T-helper 2 cell treated with Interferon-gamma antibody and Interleukin-4, amounts not matched to agents 5 μg/mL and 100 μg/mL, for 36 hours (primary cell): Measurements from ENCODE around the gene NUTM2E.
"Not testable (repeated sequence)": the region's sequence is repeated elsewhere in the genome, so short reads cannot be mapped to it uniquely, and the experiment has no call there.

Experiments
- DNase-seq: peaks from one replicate; pipeline ENCODE4 v3.0.0; 2021; ENCODE audit warnings: low spot score
- H3K27ac Mint-ChIP-seq: one replicate; pipeline ENCODE4 v1.8.0; 2021; ENCODE audit warnings: mild to moderate bottlenecking, mixed read lengths
- H3K27me3 Mint-ChIP-seq: one replicate; pipeline ENCODE4 v1.8.0; 2021; ENCODE audit warnings: low read depth, mixed read lengths
- H3K36me3 Mint-ChIP-seq: one replicate; pipeline ENCODE4 v1.8.0; 2021; ENCODE audit warnings: low read depth, mixed read lengths
- H3K4me1 Mint-ChIP-seq: one replicate; pipeline ENCODE4 v1.8.0; 2021; ENCODE audit warnings: low read depth, mixed read lengths
- H3K4me3 Mint-ChIP-seq: one replicate; pipeline ENCODE4 v1.8.0; 2022; ENCODE audit warnings: mild to moderate bottlenecking, moderate library complexity, mixed read lengths
- H3K9me3 Mint-ChIP-seq: one replicate; pipeline ENCODE4 v1.8.0; 2021; ENCODE audit warnings: mixed read lengths

Gene NUTM2E, protein sequence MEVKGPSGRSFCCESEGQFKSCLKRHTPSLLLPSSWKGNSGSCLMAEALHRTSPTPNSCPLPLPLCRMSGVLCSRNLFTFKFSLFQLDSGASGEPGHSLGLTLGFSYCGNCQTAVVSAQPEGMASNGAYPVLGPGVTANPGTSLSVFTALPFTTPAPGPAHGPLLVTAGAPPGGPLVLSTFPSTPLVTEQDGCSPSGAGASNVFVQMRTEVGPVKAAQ (N-terminal part only)

DNA sequence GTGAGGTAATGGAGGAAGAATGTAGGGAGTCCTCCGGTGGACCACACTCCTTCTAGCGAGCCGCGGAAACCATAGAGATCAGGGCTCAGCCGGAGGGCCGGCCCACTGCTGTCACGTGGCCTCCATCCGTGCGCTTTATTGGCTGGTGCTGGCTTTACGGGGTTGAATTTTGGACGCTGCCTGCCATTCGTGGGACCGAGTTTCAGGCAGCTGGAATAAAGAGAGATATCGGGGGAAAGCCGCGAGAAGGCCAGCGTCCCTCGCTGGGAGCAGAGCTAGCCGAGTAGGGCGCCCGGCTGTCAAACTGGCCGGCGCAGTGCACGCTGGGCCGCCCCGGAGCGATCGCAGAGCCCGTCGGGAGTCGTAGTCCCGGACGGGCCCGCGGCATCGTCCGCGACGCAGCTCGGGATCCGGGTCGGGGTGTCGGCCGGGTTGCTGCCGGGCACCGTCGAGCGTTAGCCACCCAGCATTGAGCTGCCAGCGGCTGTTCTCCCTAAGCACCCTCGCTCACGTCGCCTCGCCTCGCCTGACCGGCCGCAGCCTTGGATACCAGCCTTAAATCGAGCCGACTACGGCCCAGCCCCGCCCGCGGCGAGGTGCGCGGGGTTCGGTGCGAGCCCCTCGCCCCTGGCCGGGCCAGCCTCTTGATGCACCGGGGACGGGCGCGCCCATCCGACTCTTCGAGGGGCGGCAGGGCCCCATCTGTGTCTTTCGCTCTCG lies at the start of gene NUTM2E:
Gene NUTM2E (plus strand): TSS at position 244 of the 720 bp plus-strand sequence. CDS start 15,002 bp downstream, outside the sequence.
- not testable (repeated sequence) for H3K27me3 Mint-ChIP-seq, H3K36me3 Mint-ChIP-seq, H3K9me3 Mint-ChIP-seq
- Mint-ChIP-seq H3K27ac (peak within 1 kb of the TSS; percentile 83), H3K4me3 (peak within 1 kb of the TSS; percentile 89), H3K4me1 (peaks cover 15% of the 10 kb centered on the region)
- peak; percentile 78 for DNase-seq

DNA sequence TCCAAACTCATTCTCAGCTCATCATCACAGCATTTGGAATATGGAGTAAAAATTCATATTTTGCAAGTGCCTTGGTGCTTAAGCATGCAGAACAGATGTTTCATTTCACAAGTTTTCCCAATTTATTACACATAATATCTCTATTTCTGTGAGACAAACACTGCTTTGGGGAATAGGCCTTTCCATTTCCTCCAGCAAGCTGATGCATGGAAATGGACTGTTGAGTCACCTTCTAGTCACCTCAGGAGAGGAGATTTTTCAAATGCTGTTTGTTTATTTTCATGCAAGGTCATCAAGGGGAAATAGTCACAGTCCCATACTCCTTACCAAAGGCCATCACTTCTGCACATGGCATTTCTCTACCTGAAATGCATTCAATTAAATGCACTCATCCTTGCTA lies 48.5 kb upstream of the NUTM2E start:
- H3K36me3 Mint-ChIP-seq, DNase-seq, H3K27ac Mint-ChIP-seq, H3K9me3 Mint-ChIP-seq, H3K4me3 Mint-ChIP-seq, H3K4me1 Mint-ChIP-seq, H3K27me3 Mint-ChIP-seq: not testable (repeated sequence)

DNA sequence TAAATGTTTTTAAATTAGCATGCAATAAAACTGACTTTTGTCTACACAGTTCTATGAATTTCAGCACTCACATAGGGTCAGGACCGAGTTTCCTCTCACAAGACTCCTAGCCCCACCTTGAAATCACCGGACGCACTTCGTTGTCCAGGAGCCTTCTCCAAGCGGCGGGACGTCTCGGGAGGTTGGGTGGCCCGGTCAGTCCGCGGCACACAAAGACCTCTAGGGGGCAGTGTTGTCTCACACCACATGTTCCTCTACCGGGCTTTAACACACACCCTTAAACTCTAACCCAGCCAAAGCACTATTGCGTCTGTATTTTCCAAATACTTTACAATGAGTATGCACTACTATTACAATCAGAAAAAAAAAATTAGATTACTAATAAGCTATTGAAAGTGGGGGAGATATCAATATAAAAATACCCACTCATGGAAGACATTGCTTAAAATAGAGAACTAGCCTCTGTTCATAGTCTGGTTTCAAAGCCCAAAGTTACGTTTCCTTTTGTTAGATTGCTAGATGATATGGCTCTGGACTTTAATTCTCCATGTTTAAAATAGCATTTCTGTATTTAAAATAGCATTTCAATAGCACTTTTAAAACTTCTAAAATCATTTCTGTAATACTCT lies 47.1 kb upstream of the NUTM2E start:
- not testable (repeated sequence) for H3K9me3 Mint-ChIP-seq, H3K4me1 Mint-ChIP-seq, H3K27ac Mint-ChIP-seq, H3K4me3 Mint-ChIP-seq, H3K36me3 Mint-ChIP-seq, H3K27me3 Mint-ChIP-seq
- DNase-seq, result peak; percentile 50

GRCh38 chr10:79779992-79780391 lies 46.5 kb upstream of the NUTM2E start:
- not testable (repeated sequence) for H3K36me3 Mint-ChIP-seq, H3K4me3 Mint-ChIP-seq, H3K27ac Mint-ChIP-seq, DNase-seq, H3K9me3 Mint-ChIP-seq, H3K4me1 Mint-ChIP-seq, H3K27me3 Mint-ChIP-seq

- H3K9me3 Mint-ChIP-seq, H3K36me3 Mint-ChIP-seq: not testable (repeated sequence)
Measured at GRCh38 chr10:79781584-79781983, 45.0 kb upstream of the NUTM2E start.

GRCh38 chr10:79787455-79787952 lies 39.0 kb upstream of the NUTM2E start:
- not testable (repeated sequence) for H3K4me1 Mint-ChIP-seq

More at GRCh38 chr10:79781584-79781983, 45.0 kb upstream of the NUTM2E start:
- DNase-seq, H3K4me3 Mint-ChIP-seq, H3K27ac Mint-ChIP-seq, H3K27me3 Mint-ChIP-seq, H3K4me1 Mint-ChIP-seq: not testable (repeated sequence)

DNA sequence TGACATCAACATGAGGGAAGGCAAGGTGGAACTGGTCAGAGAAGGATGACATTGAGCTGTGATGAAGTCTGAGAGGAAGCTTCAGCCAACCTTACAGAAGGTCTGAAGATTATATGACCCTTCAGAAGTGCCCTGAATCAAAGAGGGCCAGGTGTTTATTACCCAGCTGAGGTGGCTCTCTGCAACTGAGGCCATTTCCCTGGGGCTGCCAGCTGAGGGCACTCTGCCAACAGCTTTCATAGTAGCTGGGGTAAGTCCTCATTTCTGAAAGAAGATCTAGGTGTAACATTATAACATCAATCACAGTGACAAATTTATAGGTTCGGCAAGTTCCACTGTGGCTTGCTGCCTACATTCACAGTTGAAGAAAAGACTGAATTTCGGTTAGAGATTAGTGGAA lies 37.2 kb upstream of the NUTM2E start:
- not testable (repeated sequence) for H3K9me3 Mint-ChIP-seq, H3K27me3 Mint-ChIP-seq, H3K4me3 Mint-ChIP-seq, H3K4me1 Mint-ChIP-seq, DNase-seq, H3K27ac Mint-ChIP-seq, H3K36me3 Mint-ChIP-seq

More at GRCh38 chr10:79787455-79787952, 39.0 kb upstream of the NUTM2E start:
- not testable (repeated sequence) for H3K27me3 Mint-ChIP-seq, DNase-seq, H3K36me3 Mint-ChIP-seq, H3K27ac Mint-ChIP-seq, H3K9me3 Mint-ChIP-seq, H3K4me3 Mint-ChIP-seq

- H3K27me3 Mint-ChIP-seq, H3K9me3 Mint-ChIP-seq, H3K36me3 Mint-ChIP-seq, DNase-seq, H3K4me3 Mint-ChIP-seq, H3K27ac Mint-ChIP-seq, H3K4me1 Mint-ChIP-seq: not testable (repeated sequence)
Measured at GRCh38 chr10:79791906-79792517, 34.5 kb upstream of the NUTM2E start.

DNA sequence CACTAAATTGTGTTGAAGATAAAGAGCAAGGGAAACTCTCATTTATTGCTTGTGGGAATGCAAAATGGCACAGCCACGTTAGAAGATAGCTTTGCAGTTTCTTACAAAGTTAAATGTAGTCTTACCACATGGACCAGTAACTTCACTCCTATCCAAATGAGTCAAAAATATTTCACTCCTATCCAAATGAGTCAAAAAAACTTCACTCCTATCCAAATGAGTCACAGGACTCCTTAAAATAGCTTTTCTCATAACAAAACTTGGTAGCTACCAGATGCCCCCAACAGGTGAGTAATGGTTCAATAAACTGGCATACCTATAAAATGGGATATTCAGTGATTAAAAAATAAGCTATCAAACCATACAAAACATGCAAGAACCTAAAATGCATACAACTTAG lies 27.2 kb upstream of the NUTM2E start:
- not testable (repeated sequence) for H3K27me3 Mint-ChIP-seq, H3K36me3 Mint-ChIP-seq, H3K27ac Mint-ChIP-seq, H3K9me3 Mint-ChIP-seq, H3K4me3 Mint-ChIP-seq, DNase-seq, H3K4me1 Mint-ChIP-seq

DNA sequence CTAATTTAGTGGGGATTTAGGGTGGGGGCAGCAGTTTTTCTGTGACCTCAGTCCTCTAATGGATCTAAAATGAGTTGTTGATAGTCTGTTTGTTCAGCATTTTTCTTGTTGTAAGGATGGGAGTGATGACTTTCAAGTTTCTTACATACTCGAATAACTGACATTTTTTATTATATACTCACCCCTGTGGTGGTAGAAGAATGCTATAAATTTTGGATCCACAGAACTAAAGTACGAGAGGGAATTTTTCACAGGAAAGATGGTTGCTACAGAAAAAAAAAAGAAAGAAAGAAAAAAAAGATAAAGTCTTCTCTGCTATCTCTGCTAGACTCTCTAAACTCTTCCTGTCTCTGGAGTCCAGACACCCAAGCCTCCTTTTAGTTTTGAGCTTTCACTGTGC lies 20.7 kb upstream of the NUTM2E start:
- H3K4me3 Mint-ChIP-seq, DNase-seq, H3K27ac Mint-ChIP-seq, H3K36me3 Mint-ChIP-seq, H3K4me1 Mint-ChIP-seq, H3K9me3 Mint-ChIP-seq, H3K27me3 Mint-ChIP-seq: not testable (repeated sequence)

DNA sequence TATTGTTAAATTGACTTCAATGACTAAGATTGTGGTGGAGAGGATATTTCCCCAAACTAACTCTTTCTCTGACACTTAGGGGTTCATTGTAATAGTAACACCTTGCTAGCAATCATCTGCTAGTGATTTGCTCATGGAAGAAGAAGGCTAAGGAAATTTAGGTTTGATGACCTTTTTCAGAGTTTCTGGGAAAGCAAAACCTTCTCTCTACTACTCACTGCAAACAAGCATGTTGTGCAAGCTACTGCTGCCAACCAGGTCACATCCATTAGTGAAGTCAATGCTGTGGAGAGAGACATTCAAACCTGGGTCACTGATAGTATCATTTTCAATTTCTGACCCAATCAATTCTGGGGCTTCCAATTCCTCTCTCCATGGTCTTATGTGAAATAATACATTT lies 14.6 kb upstream of the NUTM2E start:
- not testable (repeated sequence) for H3K27me3 Mint-ChIP-seq, H3K4me3 Mint-ChIP-seq, H3K9me3 Mint-ChIP-seq, H3K4me1 Mint-ChIP-seq, H3K36me3 Mint-ChIP-seq, H3K27ac Mint-ChIP-seq, DNase-seq

GRCh38 chr10:79816290-79816689 lies 10.2 kb upstream of the NUTM2E start:
- H3K36me3 Mint-ChIP-seq, H3K4me1 Mint-ChIP-seq, H3K27me3 Mint-ChIP-seq, H3K4me3 Mint-ChIP-seq, H3K9me3 Mint-ChIP-seq, DNase-seq, H3K27ac Mint-ChIP-seq: not testable (repeated sequence)

DNA sequence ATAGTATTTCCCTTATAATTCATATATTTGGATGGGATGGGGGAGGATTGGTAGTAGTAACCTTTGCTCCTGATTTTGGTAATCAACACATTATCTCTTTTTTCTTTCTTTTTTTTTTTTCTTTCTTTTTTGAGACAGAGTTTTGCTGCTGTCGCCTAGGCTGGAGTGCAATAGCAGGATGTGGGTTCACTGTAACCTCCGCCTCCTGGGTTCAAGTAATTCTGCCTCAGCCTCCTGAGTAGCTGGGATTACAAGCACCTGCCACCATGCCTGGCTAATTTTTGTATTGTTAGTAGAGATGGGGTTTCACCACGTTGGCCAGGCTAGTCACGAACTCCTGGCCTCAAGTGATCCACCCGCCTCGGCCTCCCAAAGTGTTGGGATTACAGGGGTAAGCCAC lies 3.2 kb upstream of the NUTM2E start:
- DNase-seq, result peak; percentile 24
- H3K27me3 Mint-ChIP-seq, H3K36me3 Mint-ChIP-seq, H3K9me3 Mint-ChIP-seq: not testable (repeated sequence)
- peak overlapping the region; percentile 80 for H3K27ac Mint-ChIP-seq
- peak overlapping the region; percentile 50 for H3K4me3 Mint-ChIP-seq
- peaks cover 11% of the 10 kb centered on the region for H3K4me1 Mint-ChIP-seq

DNA sequence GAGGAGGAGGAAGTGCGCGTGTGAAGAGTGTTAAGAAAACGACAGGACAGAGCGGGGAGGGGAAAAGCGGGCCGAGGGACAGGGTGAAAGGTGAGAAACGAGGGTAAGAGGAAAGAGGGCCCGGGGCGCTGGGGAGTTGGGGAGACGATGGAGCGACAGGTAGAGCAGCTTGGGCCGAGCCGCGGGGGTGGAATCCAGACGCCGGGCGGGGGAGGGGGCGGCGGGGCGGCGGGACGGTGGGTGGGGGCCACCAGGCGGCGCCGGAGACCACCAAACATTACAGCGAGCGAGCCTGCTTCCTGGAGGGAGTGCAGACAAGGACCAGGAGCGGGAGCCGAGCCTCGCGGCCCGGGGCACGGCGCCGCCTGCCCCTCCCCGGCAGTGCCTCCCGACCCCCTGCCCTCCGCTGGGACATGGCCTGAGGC lies 940 bp upstream of the NUTM2E start:
- H3K9me3 Mint-ChIP-seq, H3K27me3 Mint-ChIP-seq, H3K36me3 Mint-ChIP-seq, DNase-seq: not testable (repeated sequence)
- Mint-ChIP-seq H3K4me3 (peak overlapping the region; percentile 89), H3K4me1 (peaks cover 15% of the 10 kb centered on the region), H3K27ac (peak overlapping the region; percentile 83)
